Left lobe of liver (tissue), 2 donors: ENCODE data around the gene STRA8. TPM values are rescaled to one million over a fixed set of nuclear protein-coding genes. Genes with fewer than 3 reads are reported as not detected.
A peak's percentile ranks its signal among the peaks of the same experiment; 100 is the strongest.

Experiments used
- ATAC-seq: fragments of 200-7000 bp; cut with Tn5 transposase; one replicate; pipeline ENCODE4 v1.9.1; 2020; ENCODE audit warnings: mild to moderate bottlenecking, moderate library complexity
- DNase-seq: peaks from one replicate; pipeline ENCODE4 v3.0.0-alpha.2; 2020; ENCODE audit warnings: low spot score
- total RNA-seq: library from RNA; stranded (reverse); gene quantifications from one replicate; pipeline ENCODE4 v1.2.1, GENCODE V29; 2021
- donor health status: DM: no; HTN: no; CAD: no; lungs with moderate emphysema.
- donor health status: DM: no; HTN: yes; CAD: no.

Gene STRA8
- total RNA-seq, 1 donor from 2014 or later = not detected

- no peak for DNase-seq
- ATAC-seq = no peak
These were observed 29.8 kb downstream of the STRA8 start for GRCh38 chr7:135263321-135263970.

GRCh38 chr7:135265637-135266036, 32.0 kb downstream of the STRA8 start:
- no peak for DNase-seq
- no peak for ATAC-seq

GRCh38 chr7:135269921-135270320, 36.3 kb downstream of the STRA8 start:
- ATAC-seq (no peak), DNase-seq (no peak)

GRCh38 chr7:135270577-135271254, 37.1 kb downstream of the STRA8 start:
- ATAC-seq (no peak), DNase-seq (no peak)

- DNase-seq (no peak), ATAC-seq (no peak)
These were observed 37.6 kb downstream of the STRA8 start for GRCh38 chr7:135271255-135271615.

GRCh38 chr7:135272303-135272702, 38.7 kb downstream of the STRA8 start:
- ATAC-seq = no peak
- DNase-seq = no peak

GRCh38 chr7:135273581-135273980, 39.9 kb downstream of the STRA8 start:
- no peak for ATAC-seq

GRCh38 chr7:135274495-135275268, 41.0 kb downstream of the STRA8 start:
- DNase-seq (peak; percentile 57), ATAC-seq (peak; percentile 92)

More at GRCh38 chr7:135273581-135273980, 39.9 kb downstream of the STRA8 start:
- no peak for DNase-seq

- DNase-seq (no peak), ATAC-seq (no peak)
These were observed 42.4 kb downstream of the STRA8 start for GRCh38 chr7:135275971-135276580.

- DNase-seq (no peak), ATAC-seq (no peak)
These were observed 43.5 kb downstream of the STRA8 start for GRCh38 chr7:135277161-135277560.

- peak; percentile 77 for DNase-seq
These were observed 47.8 kb downstream of the STRA8 start for GRCh38 chr7:135281363-135281949.

GRCh38 chr7:135282561-135283254, 49.1 kb downstream of the STRA8 start:
- DNase-seq = no peak
- ATAC-seq = peak; percentile 12

More at GRCh38 chr7:135281363-135281949, 47.8 kb downstream of the STRA8 start:
- peak; percentile 100 for ATAC-seq

- no peak for ATAC-seq
- no peak for DNase-seq
These were observed 50.5 kb downstream of the STRA8 start for GRCh38 chr7:135283959-135284638.

GRCh38 chr7:135285547-135286233, 52.1 kb downstream of the STRA8 start:
- ATAC-seq = no peak
- DNase-seq = no peak

- ATAC-seq (no peak), DNase-seq (no peak)
These were observed 53.2 kb downstream of the STRA8 start for GRCh38 chr7:135286876-135287275.

- ATAC-seq (no peak), DNase-seq (no peak)
These were observed 57.0 kb downstream of the STRA8 start for GRCh38 chr7:135290594-135290993.

GRCh38 chr7:135291809-135292253, 58.2 kb downstream of the STRA8 start:
- no peak for ATAC-seq
- no peak for DNase-seq

GRCh38 chr7:135299235-135299634, 65.6 kb downstream of the STRA8 start:
- ATAC-seq = no peak
- DNase-seq = no peak
